ENCODE data around the gene CEP72.
"Not testable (repeated sequence)": the region's sequence is repeated elsewhere in the genome, so short reads cannot be mapped to it uniquely, and the experiment has no call there.

DNA sequence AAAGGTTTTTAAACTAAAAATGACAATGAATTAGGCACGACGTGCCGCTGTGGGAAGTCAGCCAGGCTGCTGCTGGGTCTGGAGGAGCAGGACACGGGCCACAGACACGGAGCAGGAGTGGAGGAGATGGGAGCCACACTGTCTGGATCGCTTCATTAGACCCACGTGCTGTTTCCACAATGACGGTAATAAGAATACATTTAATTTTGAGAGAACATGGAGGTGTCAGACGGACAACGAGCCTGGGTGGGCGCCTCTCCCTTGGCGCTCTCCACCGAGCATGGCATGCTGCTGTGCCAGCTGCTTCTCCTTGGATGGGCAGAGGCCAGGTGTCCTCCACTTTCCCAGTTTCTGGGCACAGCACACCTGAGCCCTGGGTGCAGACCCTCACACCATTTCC, 68.7 kb downstream of the CEP72 start:
- TF ChIP-seq CTCF (IDR thresholded peaks at IDR 0.05); POLR2A (IDR thresholded peaks at IDR 0.05; ENCODE audit: low read depth): not testable (repeated sequence)

Measured in esophagus muscularis mucosa (tissue), 3 donors.